Measurements from ENCODE around the gene EEF1A2. TPM values are rescaled to one million over a fixed set of nuclear protein-coding genes. Genes with fewer than 3 reads are reported as not detected.
A peak's percentile ranks its signal among the peaks of the same experiment; 100 is the strongest.

EEF1A2 gene
- polyA plus RNA-seq, 3 donors, result 0.08 TPM; not detected in 2

- no peak overlapping the region for H3K4me3 ChIP-seq (replicated peaks in 1 of 3; ENCODE audit: low read depth in 2 of 3, low read length in 3 of 3)
- no peaks in the 10 kb centered on the region for H3K79me2 ChIP-seq (ENCODE audit: insufficient read depth, low read length)
- no peak overlapping the region for H2AFZ ChIP-seq (ENCODE audit: insufficient read depth, low read depth, low read length, poor library complexity, severe bottlenecking)
- TF ChIP-seq CTCF (IDR thresholded peaks at IDR 0.05), result no peak
- WGBS (ENCODE audit: insufficient coverage), result 94% methylated on average over 24 of the region's 29 CpGs
- H3K4me3 Mint-ChIP-seq, result peak overlapping the region in 1 of 2 donors; percentile 26
- H3K36me3 Mint-ChIP-seq, result peaks cover 0 to 2% of the 10 kb centered on the region in 2 donors
- peaks cover 23 to 28% of the 10 kb centered on the region in 2 donors for H3K4me1 ChIP-seq (ENCODE audit: control insufficient read depth in 1 of 2, insufficient read depth in 2 of 2, low read length in 2 of 2)
- H3K9me3 Mint-ChIP-seq, result peaks cover 0 to 1% (median 0%) of the 10 kb centered on the region in 7 donors
- H3K27me3 ChIP-seq (ENCODE audit: control insufficient read depth in 2 of 2, insufficient read depth in 2 of 2, low read length in 2 of 2), result peaks cover 0 to 21% of the 10 kb centered on the region in 2 donors
- H4K20me1 ChIP-seq (ENCODE audit: insufficient read depth, low read length), result no peaks in the 10 kb centered on the region
- no peak overlapping the region for H3K4me2 ChIP-seq (replicated peaks; ENCODE audit: extremely low read depth, low read length, poor library complexity, severe bottlenecking)
- H3K36me3 ChIP-seq (replicated peaks in 1 of 2; ENCODE audit: control insufficient read depth in 1 of 2, insufficient read depth in 2 of 2, low read length in 2 of 2), result no peaks in the 10 kb centered on the region
- no peaks in the 10 kb centered on the region for H3K9me3 ChIP-seq (replicated peaks in 1 of 2; ENCODE audit: control insufficient read depth in 1 of 2, insufficient read depth in 1 of 2, low read length in 2 of 2)
- intact Hi-C loops (cut with micrococcal nuclease), result loop anchor here (5.0 to 10.0 kb wide), 7 partner anchors 38 to 443 kb away; partner anchors contain the start of genes GMEB2 (in 2 of the 2), ABHD16B (in 1 of the 2), PRPF6 (in 1 of the 2) and TPD52L2 (in 1 of the 2)
- no peak overlapping the region for H3K9ac ChIP-seq (ENCODE audit: insufficient read depth, low read length, poor library complexity, severe bottlenecking)
- no peak overlapping the region for H3K27ac Mint-ChIP-seq
- H3K27me3 Mint-ChIP-seq (ENCODE audit: low read depth in 3 of 3), result peaks cover 11 to 29% (median 13%) of the 10 kb centered on the region in 3 donors
- no peak overlapping the region for H3K27ac ChIP-seq (ENCODE audit: low read depth in 1 of 2, low read length in 2 of 2)
- no peak for DNase-seq
- peaks cover 16% of the 10 kb centered on the region for H3K4me1 Mint-ChIP-seq
Measured at GRCh38 chr20:63539441-63540370, 40.8 kb upstream of the EEF1A2 start.

GRCh38 chr20:63539092-63539430 is 40.2 kb upstream of the EEF1A2 start:
- no peak for DNase-seq
- no peaks in the 10 kb centered on the region for H3K9me3 ChIP-seq (replicated peaks in 1 of 2; ENCODE audit: control insufficient read depth in 1 of 2, insufficient read depth in 1 of 2, low read length in 2 of 2)
- H3K4me2 ChIP-seq (replicated peaks; ENCODE audit: extremely low read depth, low read length, poor library complexity, severe bottlenecking), result no peak overlapping the region
- WGBS (ENCODE audit: insufficient coverage), result 66% methylated on average over 12 of the region's 12 CpGs
- no peak overlapping the region for H3K27ac Mint-ChIP-seq
- peaks cover 0 to 3% (median 0%) of the 10 kb centered on the region in 7 donors for H3K9me3 Mint-ChIP-seq
- H3K4me3 ChIP-seq (replicated peaks in 1 of 3; ENCODE audit: low read depth in 2 of 3, low read length in 3 of 3), result no peak overlapping the region
- no peaks in the 10 kb centered on the region for H4K20me1 ChIP-seq (ENCODE audit: insufficient read depth, low read length)
- H3K4me1 ChIP-seq (ENCODE audit: control insufficient read depth in 1 of 2, insufficient read depth in 2 of 2, low read length in 2 of 2), result peaks cover 23 to 28% of the 10 kb centered on the region in 2 donors
- no peak overlapping the region for H3K9ac ChIP-seq (ENCODE audit: insufficient read depth, low read length, poor library complexity, severe bottlenecking)
- peaks cover 0 to 2% of the 10 kb centered on the region in 2 donors for H3K36me3 Mint-ChIP-seq
- peaks cover 0 to 21% of the 10 kb centered on the region in 2 donors for H3K27me3 ChIP-seq (ENCODE audit: control insufficient read depth in 2 of 2, insufficient read depth in 2 of 2, low read length in 2 of 2)
- H3K27me3 Mint-ChIP-seq (ENCODE audit: low read depth in 3 of 3), result peaks cover 9 to 28% (median 13%) of the 10 kb centered on the region in 3 donors
- H3K4me1 Mint-ChIP-seq, result peaks cover 16% of the 10 kb centered on the region
- H2AFZ ChIP-seq (ENCODE audit: insufficient read depth, low read depth, low read length, poor library complexity, severe bottlenecking), result no peak overlapping the region
- no peak overlapping the region for H3K27ac ChIP-seq (ENCODE audit: low read depth in 1 of 2, low read length in 2 of 2)
- intact Hi-C loops (cut with micrococcal nuclease), result loop anchor here (5.0 to 10.0 kb wide), 7 partner anchors 38 to 443 kb away; partner anchors contain the start of genes GMEB2 (in 2 of the 2), ABHD16B (in 1 of the 2), PRPF6 (in 1 of the 2) and TPD52L2 (in 1 of the 2)
- no peak for TF ChIP-seq CTCF (IDR thresholded peaks at IDR 0.05)
- no peaks in the 10 kb centered on the region for H3K36me3 ChIP-seq (replicated peaks in 1 of 2; ENCODE audit: control insufficient read depth in 1 of 2, insufficient read depth in 2 of 2, low read length in 2 of 2)
- H3K4me3 Mint-ChIP-seq, result no peak overlapping the region
- H3K79me2 ChIP-seq (ENCODE audit: insufficient read depth, low read length), result no peaks in the 10 kb centered on the region

Data from CD14-positive monocyte (primary cell).